ENCODE data around the gene RPH3AL. TPM values are rescaled to one million over a fixed set of nuclear protein-coding genes. Genes with fewer than 3 reads are reported as not detected.
A peak's percentile ranks its signal among the peaks of the same experiment; 100 is the strongest.

The RPH3AL gene
- total and polyA plus RNA-seq, 7 donors, result 3.7 to 18.5 (median 9.7) TPM

GRCh38 chr17:302300-302698 is 50.3 kb downstream of the RPH3AL start:
- Histone ChIP-seq H3K4me1 (peaks cover 4% of the 10 kb centered on the region), H3K27me3 (ENCODE audit: insufficient read depth in 3 of 3, low read length in 2 of 3) (no peaks in the 10 kb centered on the region), H3K27ac (peak overlapping the region; percentile 50), H3K9me3 (no peaks in the 10 kb centered on the region), H3K36me3 (ENCODE audit: insufficient read depth in 1 of 2, low read depth in 1 of 2) (no peaks in the 10 kb centered on the region), H3K4me3 (no peak overlapping the region)
- intact Hi-C loops (cut with DNase I), result no loop called here
- ATAC-seq, result peak in 2 of 4 donors; percentile 3 to 18
- peak in 1 of 2 donors; percentile 47 for DNase-seq
- 35 to 44% (median 39%) methylated on average over 24 of the region's 24 CpGs for WGBS, 3 donors
- TF ChIP-seq CTCF (IDR thresholded peaks at IDR 0.05), result no peak

- Histone ChIP-seq H3K27me3 (ENCODE audit: insufficient read depth in 3 of 3, low read length in 2 of 3) (no peaks in the 10 kb centered on the region), H3K36me3 (ENCODE audit: insufficient read depth in 1 of 2, low read depth in 1 of 2) (no peaks in the 10 kb centered on the region), H3K9me3 (no peaks in the 10 kb centered on the region), H3K4me1 (peaks cover 4% of the 10 kb centered on the region), H3K27ac (peak overlapping the region; percentile 50), H3K4me3 (no peak overlapping the region)
- intact Hi-C loops (cut with DNase I), result no loop called here
- no peak for TF ChIP-seq CTCF (IDR thresholded peaks at IDR 0.05)
- ATAC-seq (peak; percentile 63 to 83 (median 69)), DNase-seq (peak; percentile 61 to 81)
- WGBS, 3 donors, result 25 to 32% (median 30%) methylated on average over 27 of the region's 27 CpGs
Measured at GRCh38 chr17:301681-302299, 50.8 kb downstream of the RPH3AL start.

GRCh38 chr17:300881-301280 is 51.7 kb downstream of the RPH3AL start:
- H3K4me1 ChIP-seq, result peaks cover 4% of the 10 kb centered on the region
- H3K9me3 ChIP-seq, result no peaks in the 10 kb centered on the region
- no peak overlapping the region for H3K27ac ChIP-seq
- DNase-seq (peak in 1 of 2 donors; percentile 36), ATAC-seq (no peak)
- WGBS, 3 donors, result 96 to 99% (median 98%) methylated on average over 11 of the region's 11 CpGs
- no peak for TF ChIP-seq CTCF (IDR thresholded peaks at IDR 0.05)
- intact Hi-C loops (cut with DNase I), result no loop called here
- H3K36me3 ChIP-seq (ENCODE audit: insufficient read depth in 1 of 2, low read depth in 1 of 2), result no peaks in the 10 kb centered on the region
- no peaks in the 10 kb centered on the region for H3K27me3 ChIP-seq (ENCODE audit: insufficient read depth in 3 of 3, low read length in 2 of 3)
- H3K4me3 ChIP-seq, result no peak overlapping the region

- intact Hi-C loops (cut with DNase I), result no loop called here
- Histone ChIP-seq H3K36me3 (ENCODE audit: insufficient read depth in 1 of 2, low read depth in 1 of 2) (no peaks in the 10 kb centered on the region), H3K4me3 (no peak overlapping the region), H3K9me3 (no peaks in the 10 kb centered on the region), H3K4me1 (peaks cover 4% of the 10 kb centered on the region), H3K27ac (no peak overlapping the region), H3K27me3 (ENCODE audit: insufficient read depth in 3 of 3, low read length in 2 of 3) (no peaks in the 10 kb centered on the region)
- WGBS, 3 donors, result 36 to 61% (median 41%) methylated on average over 23 of the region's 23 CpGs
- ATAC-seq, result no peak
- DNase-seq, result peak in 1 of 2 donors; percentile 63
- TF ChIP-seq CTCF (IDR thresholded peaks at IDR 0.05), result no peak
Measured at GRCh38 chr17:299546-299945, 53.1 kb downstream of the RPH3AL start.

Data from psoas muscle (tissue), 8 donors.